Endodermal cell (in vitro differentiated cells): ENCODE data around the gene ARHGEF40. TPM values are rescaled to one million over a fixed set of nuclear protein-coding genes. Genes with fewer than 3 reads are reported as not detected.
"Not testable (repeated sequence)": the region's sequence is repeated elsewhere in the genome, so short reads cannot be mapped to it uniquely, and the experiment has no call there.

Experiments
- DNase-seq: peaks from one replicate; pipeline ENCODE4 v3.0.0-alpha.2; 2017
- H3K27ac ChIP-seq: 2 replicates; pipeline ENCODE4 v1.5.1; 2013; ENCODE audit warnings: mild to moderate bottlenecking, low read depth, low read length, moderate library complexity
- H3K27me3 ChIP-seq: 2 replicates; pipeline ENCODE4 v1.6.1; 2013; ENCODE audit warnings: mild to moderate bottlenecking, low read length, moderate library complexity; ENCODE audit not compliant: insufficient read depth, control insufficient read depth, poor library complexity, severe bottlenecking
- H3K36me3 ChIP-seq: 2 replicates; pipeline ENCODE4 v1.7.0; 2013; ENCODE audit warnings: mild to moderate bottlenecking, low read length, moderate library complexity; ENCODE audit not compliant: control insufficient read depth, insufficient read depth
- H3K4me1 ChIP-seq: one replicate; pipeline ENCODE4 v1.7.0; 2013; ENCODE audit warnings: low read length; ENCODE audit not compliant: control insufficient read depth, insufficient read depth
- H3K4me3 ChIP-seq: 2 replicates; pipeline ENCODE4 v1.5.1; 2013; ENCODE audit warnings: mild to moderate bottlenecking, low read length, moderate library complexity
- H3K9ac ChIP-seq: 2 replicates; pipeline ENCODE4 v1.6.1; 2013; ENCODE audit warnings: mild to moderate bottlenecking, low read length, moderate library complexity; ENCODE audit not compliant: poor library complexity, severe bottlenecking; ENCODE audit errors: extremely low read depth
- H3K9me3 ChIP-seq: 2 replicates; pipeline ENCODE4 v1.6.1; 2013; ENCODE audit warnings: mild to moderate bottlenecking, low read length, moderate library complexity; ENCODE audit not compliant: control insufficient read depth
- H3K27ac Mint-ChIP-seq: 2 replicates; pipeline ENCODE4 v1.8.0; 2020; ENCODE audit warnings: mixed read lengths
- H3K27me3 Mint-ChIP-seq: 2 replicates; pipeline ENCODE4 v1.8.0; 2021; ENCODE audit warnings: mild to moderate bottlenecking, mixed read lengths; ENCODE audit not compliant: insufficient read depth
- H3K36me3 Mint-ChIP-seq: 2 replicates; pipeline ENCODE4 v1.8.0; 2020; ENCODE audit warnings: low read depth, mixed read lengths
- H3K4me1 Mint-ChIP-seq: 2 replicates; pipeline ENCODE4 v1.8.0; 2020; ENCODE audit warnings: mixed read lengths
- H3K4me3 Mint-ChIP-seq: 2 replicates; pipeline ENCODE4 v1.8.0; 2020; ENCODE audit warnings: mild to moderate bottlenecking, moderate library complexity, mixed read lengths
- H3K9me3 Mint-ChIP-seq: 2 replicates; pipeline ENCODE4 v1.8.0; 2020; ENCODE audit warnings: mild to moderate bottlenecking, mixed read lengths
- CTCF ChIP-seq: fragments of 200-600 bp; sonication (generic); conservative IDR thresholded peaks from 2 replicates; pipeline ENCODE4 v1.5.0; 2021; ENCODE audit warnings: antibody characterized with exemption, mild to moderate bottlenecking
- WGBS, 2 experiments: methylation state at CpG; one replicate each; pipeline versions ENCODE4 v1.1.5 to v1.1.7; 2013; ENCODE audit warnings: missing lambda C conversion rate in 2 of 2, mixed read lengths in 1 of 2; ENCODE audit not compliant: insufficient coverage in 1 of 2, insufficient read length in 1 of 2; 5-methylcytosine and 5-hydroxymethylcytosine counted together
- total RNA-seq, 2 donors: library from RNA; stranded (reverse); fragmentation: NEBNext Ultra II Directional in 1 of 2; extraction: Animal tissue kit (Norgen Biotek cat#: 25700) in 1 of 2; gene quantifications; 2 replicates in 1 of 2; 3 replicates in 1 of 2; pipeline ENCODE4 v1.2.1, GENCODE V29; 2021

ARHGEF40 gene
- total RNA-seq, 2 donors from 2014 or later, result 71.1 to 73.5 TPM

- Mint-ChIP-seq H3K4me3 (no peak overlapping the region), H3K27me3 (peaks cover 27% of the 10 kb centered on the region), H3K36me3 (no peaks in the 10 kb centered on the region), H3K9me3 (no peaks in the 10 kb centered on the region), H3K4me1 (peaks cover 27% of the 10 kb centered on the region), H3K27ac (no peak overlapping the region)
- Histone ChIP-seq H3K36me3 (no peaks in the 10 kb centered on the region), H3K4me3 (no peak overlapping the region), H3K9me3 (no peaks in the 10 kb centered on the region), H3K27ac (no peak overlapping the region), H3K9ac (no peak overlapping the region), H3K27me3 (peaks cover 8% of the 10 kb centered on the region), H3K4me1 (peaks cover 4% of the 10 kb centered on the region)
- no peak for DNase-seq
- WGBS, 2 experiments, result 79% methylated on average over 7 to 8 of the region's 8 CpGs
- TF ChIP-seq CTCF, result no peak
Measured at GRCh38 chr14:21040370-21040925, 29.7 kb upstream of the ARHGEF40 start.

DNA sequence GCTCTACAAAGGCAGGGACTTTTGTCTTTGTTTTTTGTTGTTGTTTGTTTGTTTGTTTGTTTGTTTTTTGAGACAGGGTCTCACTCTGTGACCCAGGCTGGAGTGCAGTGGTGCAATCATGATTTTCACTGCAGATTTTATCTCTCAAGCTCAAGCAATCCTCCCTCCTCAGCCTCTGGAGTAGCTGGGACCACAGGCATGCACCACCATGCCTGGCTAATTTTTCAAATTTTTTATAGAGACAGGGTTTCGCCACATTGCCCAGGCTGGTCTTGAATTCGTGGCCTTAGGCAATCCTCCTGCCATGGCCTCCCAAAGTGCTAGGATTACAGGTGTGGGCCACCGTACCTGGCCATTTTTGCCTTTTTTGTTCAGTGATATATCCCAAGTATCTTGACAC lies 29.2 kb upstream of the ARHGEF40 start:
- not testable (repeated sequence) for H3K9me3 Mint-ChIP-seq, H3K4me1 ChIP-seq, H3K4me3 ChIP-seq, H3K36me3 ChIP-seq, DNase-seq, H3K27ac ChIP-seq, H3K27me3 ChIP-seq, H3K36me3 Mint-ChIP-seq, H3K9ac ChIP-seq, H3K27ac Mint-ChIP-seq, H3K4me3 Mint-ChIP-seq, H3K9me3 ChIP-seq
- 91 to 93% methylated on average over 3 of the region's 3 CpGs for WGBS, 2 experiments
- Mint-ChIP-seq H3K4me1 (peaks cover 27% of the 10 kb centered on the region), H3K27me3 (peaks cover 27% of the 10 kb centered on the region)

- H3K4me3 ChIP-seq, result no peak within 1 kb of the TSS
- no peak within 1 kb of the TSS for H3K4me3 Mint-ChIP-seq
- 91 to 93% methylated on average over 4 to 11 of the region's 11 CpGs for WGBS, 2 experiments
- peaks cover 23% of the 10 kb centered on the region for H3K27me3 Mint-ChIP-seq
- no peak within 1 kb of the TSS for H3K27ac Mint-ChIP-seq
- peaks cover 27% of the 10 kb centered on the region for H3K4me1 Mint-ChIP-seq
- H3K4me1 ChIP-seq, result peaks cover 4% of the 10 kb centered on the region
- H3K9me3 ChIP-seq, result no peaks in the 10 kb centered on the region
- no peaks in the 10 kb centered on the region for H3K36me3 ChIP-seq
- H3K9me3 Mint-ChIP-seq, result no peaks in the 10 kb centered on the region
- peaks cover 8% of the 10 kb centered on the region for H3K27me3 ChIP-seq
- DNase-seq, result no peak
- H3K27ac ChIP-seq, result no peak within 1 kb of the TSS
- H3K36me3 Mint-ChIP-seq, result no peaks in the 10 kb centered on the region
- no peak within 1 kb of the TSS for H3K9ac ChIP-seq
- no peak for TF ChIP-seq CTCF
Measured at GRCh38 chr14:21041676-21042433, 28.2 kb upstream of the ARHGEF40 start, which contains the start of gene RNASE7. RNASE7 (plus strand) TSS chr14:21042362; CDS start chr14:21042993, 631 bp downstream.
